Left colon (tissue), 2 donors: ENCODE measurements around the gene LDLRAD4. TPM values are rescaled to one million over a fixed set of nuclear protein-coding genes. Genes with fewer than 3 reads are reported as not detected.

Source experiments
- ATAC-seq: fragments of 200-7000 bp; cut with Tn5 transposase; one replicate; pipeline ENCODE4 v1.9.1; 2020; ENCODE audit warnings: mild to moderate bottlenecking, moderate library complexity
- DNase-seq, 2 donors: peaks; one replicate each; pipeline ENCODE4 v3.0.0-alpha.2; 2020
- intact Hi-C, 2 donors: fragments of 100-400 bp; cut with DNase I in 1 of 2; cut with micrococcal nuclease in 1 of 2; formaldehyde crosslinking; loops; one replicate each; pipeline versions ENCODE4 v1.11.2 to v1.14.0; 2022; cut with DNase I, micrococcal nuclease
- total RNA-seq, 2 donors: library from RNA; stranded (reverse); fragmentation: NEBNext Ultra II Directional; extraction: Animal tissue kit (Norgen Biotek cat#: 25700); gene quantifications; one replicate each; pipeline ENCODE4 v1.2.1, GENCODE V29; 2021
- donor health status: DM: no; HTN: no; CAD: no.
- donor health status: DM: yes; HTN: yes; CAD: no.

The LDLRAD4 gene
- total RNA-seq, 2 donors from 2014 or later = 33.6 to 49.0 TPM

DNA sequence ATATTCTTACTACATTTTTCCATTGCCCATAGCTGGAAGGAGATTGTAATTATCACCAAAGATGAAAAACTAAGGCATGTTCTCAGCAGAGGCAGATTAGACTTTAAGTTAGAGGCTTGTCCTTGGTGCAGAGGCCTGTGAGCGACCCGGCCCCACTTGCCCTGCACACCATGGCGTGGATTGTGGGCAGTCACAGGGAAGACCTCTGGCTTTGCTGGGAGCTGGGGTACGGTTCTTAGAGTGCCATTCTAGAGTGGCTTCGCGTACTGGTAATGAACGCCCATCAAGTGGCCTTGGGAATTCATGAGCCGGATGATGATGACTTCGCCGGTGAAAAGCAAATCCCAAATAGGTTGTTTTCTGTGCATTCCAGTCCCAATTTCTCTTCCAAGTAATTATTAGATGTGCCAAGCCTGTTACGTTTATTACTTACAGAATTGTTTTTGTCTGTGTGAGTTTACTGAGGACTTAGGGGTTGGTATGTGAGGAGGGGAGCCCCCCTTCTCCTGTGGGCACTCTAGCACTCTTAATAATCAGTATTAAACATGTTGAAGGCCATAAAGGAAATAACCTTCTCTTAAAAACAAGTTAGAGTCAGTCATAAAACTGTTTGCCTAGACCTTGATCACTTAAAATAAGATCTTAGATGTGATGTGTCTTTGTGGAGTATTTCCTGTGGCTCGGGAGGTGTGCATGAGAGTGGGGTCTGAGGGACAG is 90.6 kb downstream of the LDLRAD4 start:
- ATAC-seq (no peak), DNase-seq (no peak)
- intact Hi-C loops = no loop called here

DNA sequence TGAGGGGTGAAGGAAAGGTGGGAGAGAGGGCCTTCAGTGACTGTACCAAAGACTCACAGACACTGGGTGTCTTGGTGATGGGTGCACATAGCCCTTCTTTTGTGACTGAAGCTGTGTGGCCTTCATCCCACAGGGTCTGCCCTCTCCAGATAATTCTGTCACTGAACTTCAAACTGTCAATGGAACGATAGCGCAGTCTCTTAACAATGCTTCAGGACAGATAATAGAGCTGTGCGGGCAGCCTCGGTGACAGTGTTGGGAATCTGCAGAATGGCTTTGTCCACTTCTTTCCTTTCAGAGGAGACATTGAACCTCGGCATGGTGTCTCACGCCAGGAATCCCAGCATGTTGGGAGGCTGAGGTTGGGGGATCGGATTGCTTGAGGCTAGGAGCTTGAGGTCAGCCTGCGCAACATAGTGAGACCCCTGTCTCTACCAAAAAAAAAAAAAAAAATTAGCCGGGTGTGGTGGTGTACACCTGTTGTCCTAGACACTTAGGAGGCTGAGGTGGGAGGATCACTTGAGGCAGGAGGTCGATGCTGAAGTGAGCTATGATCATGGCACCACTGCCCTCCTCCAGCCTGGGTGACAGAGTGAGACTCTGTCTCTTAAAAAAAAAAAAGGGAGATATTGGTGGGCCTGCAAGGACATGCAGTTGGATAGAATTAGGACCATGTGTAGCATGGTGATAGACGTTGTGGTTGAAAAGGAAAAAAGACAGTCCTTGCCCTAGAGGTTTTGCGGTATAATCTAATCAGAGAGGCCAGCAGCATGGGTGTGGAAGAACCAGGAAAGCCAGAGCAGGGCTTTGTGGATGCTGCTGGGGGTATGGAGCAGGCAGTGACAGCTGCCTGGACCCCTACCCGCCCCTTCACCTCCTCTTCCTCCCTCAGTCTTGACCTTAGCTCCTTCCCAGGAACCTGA is 91.4 kb downstream of the LDLRAD4 start:
- ATAC-seq (no peak), DNase-seq (no peak)
- intact Hi-C loops = no loop called here

DNA sequence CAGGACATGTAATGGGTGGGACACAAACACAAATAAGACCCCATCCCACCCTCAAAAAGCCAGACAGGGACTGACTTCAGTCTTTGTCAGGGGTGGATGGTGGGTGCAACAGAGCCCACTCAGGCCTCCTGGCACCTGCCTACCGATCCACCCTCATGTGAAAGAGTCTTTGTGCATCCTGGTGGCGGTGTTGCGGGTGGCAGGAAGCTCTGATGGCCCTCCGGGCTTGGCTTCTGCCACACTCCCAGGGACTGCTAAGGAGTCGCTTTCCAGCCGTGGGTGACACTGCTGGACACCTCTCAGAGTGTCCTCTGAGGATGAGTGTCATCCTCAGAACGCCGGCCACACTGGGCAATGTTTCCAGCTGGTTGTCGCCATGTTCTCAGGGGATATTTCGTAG is 92.6 kb downstream of the LDLRAD4 start:
- DNase-seq = no peak
- no peak for ATAC-seq
- intact Hi-C loops = no loop called here

DNA sequence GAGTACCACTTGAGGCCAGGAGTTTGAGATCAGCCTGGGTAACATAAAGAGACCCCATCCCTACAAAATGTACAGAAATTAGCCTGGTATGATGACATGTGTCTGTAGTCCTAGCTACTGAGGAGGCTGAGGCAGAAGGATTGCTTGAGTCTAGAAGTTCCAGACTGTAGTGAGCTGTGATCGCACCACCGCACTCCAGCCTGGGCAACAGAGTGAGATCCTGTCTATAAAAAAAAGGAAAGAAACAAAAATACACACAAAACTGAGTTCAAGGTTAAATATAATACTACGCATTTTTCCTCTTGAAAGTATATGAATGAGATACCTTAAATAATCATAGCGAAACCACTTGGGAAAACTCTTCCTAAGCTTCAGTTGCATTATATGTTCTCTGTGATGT is 94.0 kb downstream of the LDLRAD4 start:
- ATAC-seq (no peak), DNase-seq (no peak)
- intact Hi-C loops = no loop called here

DNA sequence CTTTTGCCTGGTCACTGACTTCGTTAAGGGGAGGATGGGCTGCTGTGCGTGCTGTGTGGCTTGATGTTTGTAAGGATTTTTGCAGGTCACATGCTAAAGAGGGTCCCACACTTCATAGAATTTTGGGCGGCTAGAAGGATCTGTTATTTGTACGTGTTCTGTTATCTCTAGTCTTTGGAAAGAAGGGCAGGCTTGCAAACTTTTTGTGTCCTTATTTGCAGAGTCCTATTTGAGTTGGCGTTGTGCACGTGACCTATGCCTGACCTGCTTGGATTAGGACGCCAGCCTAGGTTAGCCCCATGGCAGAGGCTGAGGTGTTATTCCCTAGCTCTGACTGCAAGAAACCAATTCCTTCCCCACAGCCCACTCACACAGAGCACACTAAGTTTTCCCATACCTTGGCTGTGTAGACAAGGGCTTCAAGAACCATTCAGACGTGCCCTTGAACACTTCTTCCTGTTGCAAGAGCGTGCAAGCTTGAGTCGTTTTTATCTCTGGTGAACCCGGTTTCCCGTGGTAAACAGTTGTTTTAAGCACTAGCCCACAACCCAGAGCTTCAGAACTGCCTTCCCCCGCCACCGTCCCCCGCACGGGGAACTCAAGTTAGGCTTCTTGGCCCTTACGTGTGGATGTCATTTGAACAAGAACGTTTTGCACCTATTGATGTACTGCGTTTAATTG is 94.6 kb downstream of the LDLRAD4 start:
- no peak for DNase-seq
- intact Hi-C loops = no loop called here
- ATAC-seq = no peak

- ATAC-seq (no peak), DNase-seq (no peak)
- intact Hi-C loops = no loop called here
Observed at GRCh38 chr18:13315000-13315399, 96.4 kb downstream of the LDLRAD4 start.

- no peak for DNase-seq
- intact Hi-C loops = no loop called here
- ATAC-seq = no peak
Observed at GRCh38 chr18:13316063-13316462, 97.5 kb downstream of the LDLRAD4 start.

- DNase-seq = no peak
- intact Hi-C loops = no loop called here
Observed at GRCh38 chr18:13317801-13318200, 99.2 kb downstream of the LDLRAD4 start.

GRCh38 chr18:13318731-13319501 is 100.4 kb downstream of the LDLRAD4 start:
- DNase-seq (no peak), ATAC-seq (no peak)
- intact Hi-C loops = no loop called here

More at GRCh38 chr18:13317801-13318200, 99.2 kb downstream of the LDLRAD4 start:
- ATAC-seq = no peak

GRCh38 chr18:13319629-13320028 is 101.1 kb downstream of the LDLRAD4 start:
- intact Hi-C loops = no loop called here
- DNase-seq (no peak), ATAC-seq (no peak)

- ATAC-seq = no peak
- intact Hi-C loops = no loop called here
Observed at GRCh38 chr18:13320096-13320495, 101.5 kb downstream of the LDLRAD4 start.

DNA sequence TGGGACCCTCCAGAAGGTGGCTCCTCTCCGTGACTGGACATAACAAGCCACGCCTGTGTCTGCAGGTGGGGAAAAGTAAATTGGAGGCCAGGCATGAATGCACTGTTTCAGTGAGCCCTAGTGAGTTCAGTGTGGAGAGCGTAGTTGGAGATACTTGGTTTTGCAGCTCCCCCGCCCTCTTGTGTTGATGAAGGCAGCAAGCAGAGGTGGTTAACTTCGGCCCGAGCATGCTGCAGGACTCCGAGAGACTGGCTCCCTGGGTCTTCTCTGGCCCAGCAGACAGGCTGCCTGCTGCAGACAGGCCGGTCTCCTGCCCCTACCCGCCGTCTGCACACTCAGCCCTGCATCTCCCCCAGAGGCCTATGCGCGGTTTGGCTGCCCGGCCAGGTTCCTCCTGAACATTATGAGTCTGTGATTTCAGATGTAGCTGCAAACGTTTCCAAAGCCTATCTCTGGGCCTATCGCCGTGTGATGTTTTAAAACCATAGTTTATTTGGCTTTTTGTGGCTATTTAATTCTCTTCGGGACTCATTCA is 102.4 kb downstream of the LDLRAD4 start:
- ATAC-seq (no peak), DNase-seq (no peak)
- intact Hi-C loops = no loop called here

More at GRCh38 chr18:13320096-13320495, 101.5 kb downstream of the LDLRAD4 start:
- DNase-seq = no peak

GRCh38 chr18:13321923-13322322 is 103.4 kb downstream of the LDLRAD4 start:
- intact Hi-C loops = no loop called here
- DNase-seq (no peak), ATAC-seq (no peak)

DNA sequence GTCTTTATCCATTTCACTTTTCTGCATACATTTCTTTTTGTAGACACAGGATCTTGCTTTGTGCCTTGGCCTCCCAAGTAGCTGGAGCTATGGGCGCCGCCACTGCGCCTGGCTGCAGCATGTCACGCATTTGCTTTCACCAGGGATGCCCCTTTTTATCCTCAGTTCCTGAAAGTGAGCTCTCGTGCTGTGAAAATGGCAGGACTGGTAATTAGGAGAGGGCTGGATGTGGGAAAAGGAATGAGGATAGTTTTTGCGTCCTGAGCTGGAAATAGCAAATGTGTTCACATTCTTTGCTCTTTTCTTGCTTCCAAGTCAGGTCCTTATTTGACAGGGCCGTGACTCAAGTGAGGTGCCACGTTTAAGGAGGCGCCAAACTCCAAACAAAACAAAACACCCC is 104.6 kb downstream of the LDLRAD4 start:
- intact Hi-C loops = no loop called here
- DNase-seq (no peak), ATAC-seq (no peak)

DNA sequence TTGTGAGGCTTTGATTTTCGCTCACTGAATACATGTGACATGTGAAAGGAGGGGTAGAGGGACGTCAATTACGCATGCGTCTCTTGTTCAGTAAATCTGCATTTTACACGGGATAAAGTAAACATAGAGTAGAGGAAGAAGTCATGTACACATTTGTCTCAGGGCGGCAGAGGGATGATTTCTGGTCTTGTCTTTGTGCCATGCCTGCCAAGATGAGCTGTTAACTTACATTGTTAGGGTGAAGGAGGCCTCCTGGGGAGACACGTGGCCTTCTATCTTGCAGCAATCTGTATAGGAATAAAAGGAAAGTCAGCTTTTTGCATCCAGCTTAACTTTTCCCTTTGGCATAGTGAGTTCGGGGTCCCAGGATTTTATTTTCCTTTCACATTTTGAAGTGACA is 106.3 kb downstream of the LDLRAD4 start:
- DNase-seq (no peak), ATAC-seq (no peak)
- intact Hi-C loops = no loop called here

DNA sequence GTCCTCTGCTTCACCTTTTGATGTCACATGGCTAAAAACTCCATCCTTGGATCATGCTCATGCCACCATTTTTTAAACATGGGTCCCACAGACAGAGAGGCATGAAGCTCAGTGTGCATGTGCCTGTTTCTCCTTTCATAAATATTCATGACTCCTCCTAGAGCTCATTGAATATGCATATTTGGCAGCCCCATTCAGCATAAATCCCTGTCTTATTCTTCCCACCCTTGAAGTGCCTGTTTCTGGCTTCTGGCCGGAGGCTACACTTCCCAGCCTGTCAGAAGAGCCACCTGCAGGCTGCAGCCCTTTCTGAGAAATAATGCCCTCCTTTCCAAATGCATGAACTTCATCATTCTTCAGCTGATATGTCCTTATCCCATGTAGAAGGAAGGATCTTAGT is 109.7 kb downstream of the LDLRAD4 start:
- ATAC-seq = no peak
- DNase-seq = no peak
- intact Hi-C loops = no loop called here

GRCh38 chr18:13330996-13331395 is 112.4 kb downstream of the LDLRAD4 start:
- DNase-seq (no peak), ATAC-seq (no peak)
- intact Hi-C loops = no loop called here

DNA sequence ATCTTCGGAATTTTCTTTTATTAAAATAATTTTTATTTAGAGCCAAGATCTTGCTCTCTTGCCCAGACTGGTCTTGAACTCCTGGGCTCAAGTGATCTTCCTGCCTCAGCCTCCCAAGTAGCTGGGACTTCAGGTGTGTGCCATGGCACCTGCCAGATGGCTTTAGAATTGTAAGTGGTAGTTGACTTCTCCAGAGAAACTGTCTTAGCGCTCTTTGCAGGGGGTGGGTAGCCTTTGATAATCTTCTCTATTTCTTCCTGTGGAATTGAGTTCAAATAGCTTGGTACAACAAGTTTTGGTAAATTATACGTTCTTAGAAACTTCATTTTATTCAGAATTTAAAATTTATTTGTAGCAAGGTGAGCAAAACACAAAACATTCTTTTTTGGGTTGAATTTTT is 113.3 kb downstream of the LDLRAD4 start:
- no peak for DNase-seq
- intact Hi-C loops = no loop called here
- no peak for ATAC-seq

GRCh38 chr18:13332874-13333273 is 114.3 kb downstream of the LDLRAD4 start:
- intact Hi-C loops = no loop called here
- ATAC-seq (no peak), DNase-seq (no peak)
